Activated CD8-positive, alpha-beta T cell treated with anti-CD3 and anti-CD28 coated beads for 36 hours (primary cell): Measurements from ENCODE around the gene C1orf216. TPM values are rescaled to one million over a fixed set of nuclear protein-coding genes. Genes with fewer than 3 reads are reported as not detected.

ENCODE experiments used
- ATAC-seq: fragments of 200-7000 bp; cut with Tn5 transposase; one replicate; pipeline ENCODE4 v1.10.0; 2021; ENCODE audit warnings: mild to moderate bottlenecking, moderate library complexity
- CTCF ChIA-PET: fragments of 350-600 bp; sonication (Branson Sonifier 250); formaldehyde crosslinking; loops from one replicate; lab custom pipeline; 2021; ENCODE audit warnings: antibody characterized with exemption; lab: Charles Lee
- POLR2A ChIA-PET: fragments of 350-600 bp; sonication (Branson Sonifier 250); formaldehyde crosslinking; loops from one replicate; lab custom pipeline; 2021; ENCODE audit warnings: antibody characterized with exemption; lab: Charles Lee
- DNase-seq: peaks from one replicate; pipeline ENCODE4 v3.0.0-alpha.2; 2020
- H3K27ac Mint-ChIP-seq: one replicate; pipeline ENCODE4 v1.8.0; 2021; ENCODE audit warnings: mild to moderate bottlenecking, mixed read lengths
- H3K27me3 Mint-ChIP-seq: one replicate; pipeline ENCODE4 v1.8.0; 2021; ENCODE audit warnings: mixed read lengths
- H3K36me3 Mint-ChIP-seq: one replicate; pipeline ENCODE4 v1.8.0; 2021; ENCODE audit warnings: low read depth, mixed read lengths
- H3K4me1 Mint-ChIP-seq: one replicate; pipeline ENCODE4 v1.8.0; 2021; ENCODE audit warnings: low read depth, mixed read lengths
- H3K4me3 Mint-ChIP-seq: one replicate; pipeline ENCODE4 v1.8.0; 2021; ENCODE audit warnings: mild to moderate bottlenecking, moderate library complexity, mixed read lengths
- H3K9me3 Mint-ChIP-seq: one replicate; pipeline ENCODE4 v1.8.0; 2021; ENCODE audit warnings: mixed read lengths
- intact Hi-C: fragments of 100-400 bp; cut with micrococcal nuclease; formaldehyde crosslinking; loops from one replicate; pipeline ENCODE4 v1.10.0; 2022
- total RNA-seq, 2 experiments: library from RNA; stranded (reverse); gene quantifications; one replicate each; pipeline ENCODE4 v1.2.3, GENCODE V29; 2021
- TF ChIP-seq, protein P1 (sequence below): fragments of 200-600 bp; IDR thresholded peaks from one replicate; pipeline ENCODE4 v1.8.0; 2022; ENCODE audit warnings: antibody characterized with exemption, mild to moderate bottlenecking

The C1orf216 gene
- total RNA-seq, 2 experiments from 2014 or later, result 10.4 to 11.0 TPM

- DNase-seq (no peak), ATAC-seq (no peak)
- Mint-ChIP-seq H3K4me3 (no peak overlapping the region), H3K27ac (no peak overlapping the region), H3K27me3 (no peaks in the 10 kb centered on the region), H3K36me3 (peaks cover 50% of the 10 kb centered on the region), H3K9me3 (no peaks in the 10 kb centered on the region), H3K4me1 (peaks cover 4% of the 10 kb centered on the region)
- intact Hi-C loops, result no loop called here
- CTCF ChIA-PET, result interaction anchor here (4.4 kb wide), 1 partner anchor 29 kb away, joined by 24 read pairs; no protein-coding TSS in a partner anchor
- POLR2A ChIA-PET, result interaction anchor here (1.5 to 2.6 kb wide), 2 partner anchors 12 to 28 kb away, joined by 4 to 21 read pairs; partner anchors contain the start of gene CLSPN
- TF ChIP-seq, protein P1, sequence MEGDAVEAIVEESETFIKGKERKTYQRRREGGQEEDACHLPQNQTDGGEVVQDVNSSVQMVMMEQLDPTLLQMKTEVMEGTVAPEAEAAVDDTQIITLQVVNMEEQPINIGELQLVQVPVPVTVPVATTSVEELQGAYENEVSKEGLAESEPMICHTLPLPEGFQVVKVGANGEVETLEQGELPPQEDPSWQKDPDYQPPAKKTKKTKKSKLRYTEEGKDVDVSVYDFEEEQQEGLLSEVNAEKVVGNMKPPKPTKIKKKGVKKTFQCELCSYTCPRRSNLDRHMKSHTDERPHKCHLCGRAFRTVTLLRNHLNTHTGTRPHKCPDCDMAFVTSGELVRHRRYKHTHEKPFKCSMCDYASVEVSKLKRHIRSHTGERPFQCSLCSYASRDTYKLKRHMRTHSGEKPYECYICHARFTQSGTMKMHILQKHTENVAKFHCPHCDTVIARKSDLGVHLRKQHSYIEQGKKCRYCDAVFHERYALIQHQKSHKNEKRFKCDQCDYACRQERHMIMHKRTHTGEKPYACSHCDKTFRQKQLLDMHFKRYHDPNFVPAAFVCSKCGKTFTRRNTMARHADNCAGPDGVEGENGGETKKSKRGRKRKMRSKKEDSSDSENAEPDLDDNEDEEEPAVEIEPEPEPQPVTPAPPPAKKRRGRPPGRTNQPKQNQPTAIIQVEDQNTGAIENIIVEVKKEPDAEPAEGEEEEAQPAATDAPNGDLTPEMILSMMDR, result no peak
Measured at GRCh38 chr1:35756064-35756463, 37.4 kb upstream of the C1orf216 start.

- DNase-seq (no peak), ATAC-seq (no peak)
- TF ChIP-seq, protein P1, result no peak
- Mint-ChIP-seq H3K4me3 (no peak overlapping the region), H3K36me3 (peaks cover 39% of the 10 kb centered on the region), H3K4me1 (peaks cover 4% of the 10 kb centered on the region), H3K27ac (no peak overlapping the region), H3K27me3 (no peaks in the 10 kb centered on the region), H3K9me3 (no peaks in the 10 kb centered on the region)
- intact Hi-C loops, result no loop called here
- POLR2A ChIA-PET, result no interaction called here
- CTCF ChIA-PET, result interaction anchor here (0.6 to 4.4 kb wide), 4 partner anchors 10 to 38 kb away, joined by 3 to 24 read pairs (median 4); partner anchors contain the start of gene CLSPN
Measured at GRCh38 chr1:35753626-35754260, 35.1 kb upstream of the C1orf216 start.

GRCh38 chr1:35748326-35748725, 29.6 kb upstream of the C1orf216 start:
- H3K4me3 Mint-ChIP-seq, result no peak overlapping the region
- intact Hi-C loops, result no loop called here

DNA sequence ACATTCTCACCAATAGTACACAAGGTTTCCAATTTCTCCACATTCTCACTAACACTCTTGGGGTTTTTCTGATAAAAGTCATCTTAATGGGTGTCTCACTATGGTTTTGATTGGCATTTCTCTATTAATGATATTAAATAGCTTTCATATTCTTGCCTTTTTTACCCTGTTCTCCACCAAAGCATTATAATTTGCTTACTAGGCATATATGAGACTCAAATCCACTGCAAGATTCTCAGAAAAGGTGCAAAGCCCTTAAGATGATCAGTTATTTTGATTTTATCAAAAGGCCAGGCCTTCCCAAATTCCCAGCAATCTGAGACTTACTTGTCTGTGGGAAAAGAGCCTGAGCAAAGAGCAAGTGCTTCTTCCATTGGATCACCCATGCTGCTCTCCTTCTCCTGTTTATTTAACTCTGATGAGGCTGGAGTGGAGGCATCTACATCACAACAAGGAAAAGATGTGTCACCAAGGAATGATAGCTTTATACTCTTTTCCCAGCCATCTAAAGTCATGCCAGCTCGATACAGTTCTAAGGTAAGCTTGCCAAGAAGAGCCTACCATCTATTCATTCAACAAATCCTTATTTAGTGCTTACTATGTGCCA, 26.5 kb upstream of the C1orf216 start:
- Mint-ChIP-seq H3K27ac (no peak overlapping the region), H3K9me3 (no peaks in the 10 kb centered on the region), H3K4me1 (no peaks in the 10 kb centered on the region), H3K4me3 (no peak overlapping the region), H3K36me3 (peaks cover 58% of the 10 kb centered on the region), H3K27me3 (no peaks in the 10 kb centered on the region)
- ATAC-seq (no peak), DNase-seq (no peak)
- intact Hi-C loops, result no loop called here
- ChIA-PET POLR2A (interaction anchor here (0.7 kb wide), 1 partner anchor 24 kb away, joined by 3 read pairs; the partner anchor contains the start of gene CLSPN), CTCF (interaction anchor here (0.6 to 3.5 kb wide), 3 partner anchors 18 to 121 kb away, joined by 3 to 21 read pairs (median 4); no protein-coding TSS in a partner anchor)
- TF ChIP-seq, protein P1, result no peak

More at GRCh38 chr1:35748326-35748725, 29.6 kb upstream of the C1orf216 start:
- TF ChIP-seq, protein P1, result no peak
- Mint-ChIP-seq H3K4me1 (peaks cover 4% of the 10 kb centered on the region), H3K27ac (no peak overlapping the region), H3K27me3 (no peaks in the 10 kb centered on the region), H3K36me3 (peaks cover 55% of the 10 kb centered on the region), H3K9me3 (no peaks in the 10 kb centered on the region)
- ChIA-PET POLR2A (interaction anchor here (1.0 kb wide), 1 partner anchor 35 kb away, joined by 3 read pairs; no protein-coding TSS in a partner anchor), CTCF (interaction anchor here (0.9 to 3.5 kb wide), 4 partner anchors 13 to 33 kb away, joined by 4 to 21 read pairs (median 8); partner anchors contain the start of gene CLSPN)
- DNase-seq, result no peak
- ATAC-seq, result no peak

DNA sequence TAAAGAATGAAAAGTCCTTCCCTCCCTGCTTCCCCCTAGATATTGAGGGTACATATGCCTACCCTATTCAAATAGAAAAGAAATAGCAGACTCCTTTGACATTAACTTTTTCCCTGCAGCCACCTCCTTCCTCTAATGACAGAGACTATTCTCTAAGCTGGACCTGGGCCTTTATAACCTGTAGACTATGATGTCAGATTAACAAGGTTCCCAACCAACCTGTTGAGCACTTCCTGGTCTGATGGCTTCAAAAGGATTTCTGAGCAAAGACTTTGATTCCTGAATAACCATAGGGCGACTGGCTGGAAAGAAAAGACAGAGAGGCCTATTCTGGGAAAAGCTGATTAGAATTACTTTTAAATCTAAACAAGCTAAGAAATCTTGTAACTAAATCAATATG, 18.4 kb upstream of the C1orf216 start:
- Mint-ChIP-seq H3K4me3 (no peak overlapping the region), H3K27me3 (no peaks in the 10 kb centered on the region), H3K27ac (no peak overlapping the region), H3K4me1 (no peaks in the 10 kb centered on the region), H3K36me3 (peaks cover 55% of the 10 kb centered on the region), H3K9me3 (no peaks in the 10 kb centered on the region)
- DNase-seq (no peak), ATAC-seq (no peak)
- ChIA-PET CTCF (interaction anchor here (0.6 to 3.6 kb wide), 6 partner anchors 8 to 166 kb away, joined by 3 to 32 read pairs (median 4); partner anchors contain the start of gene CLSPN), POLR2A (no interaction called here)
- TF ChIP-seq, protein P1, result no peak
- intact Hi-C loops, result no loop called here
